ENCODE data around the gene OLIG2. TPM values are rescaled to one million over a fixed set of nuclear protein-coding genes. Genes with fewer than 3 reads are reported as not detected.

The OLIG2 gene
- total RNA-seq, 1 donor, result not detected

DNA sequence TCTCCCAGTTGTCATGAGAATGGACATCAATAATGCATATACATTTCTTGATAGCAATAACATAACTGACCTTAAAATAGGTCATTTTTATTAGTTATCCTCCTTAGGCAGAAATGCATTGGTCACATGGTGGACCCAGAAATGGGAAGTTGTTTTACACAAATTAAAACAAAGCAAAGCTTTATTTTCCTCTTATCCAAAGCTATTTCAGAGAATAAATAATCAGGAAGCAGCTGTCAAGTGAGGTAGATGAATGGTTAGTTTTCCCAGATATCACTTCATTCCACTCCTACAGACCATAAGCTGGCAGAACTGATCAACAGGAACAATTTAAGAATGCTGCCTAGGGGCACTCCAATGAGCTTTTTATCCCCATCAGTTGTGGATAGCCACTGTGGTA lies 28.2 kb downstream of the OLIG2 start:
- peaks cover 53% of the 10 kb centered on the region for H3K27me3 ChIP-seq (ENCODE audit: insufficient read depth, low read length)
- no peaks in the 10 kb centered on the region for H3K79me2 ChIP-seq (ENCODE audit: insufficient read depth, low read length)
- no peaks in the 10 kb centered on the region for H3K9me3 ChIP-seq (ENCODE audit: low read depth, low read length)
- TF ChIP-seq, protein P1, sequence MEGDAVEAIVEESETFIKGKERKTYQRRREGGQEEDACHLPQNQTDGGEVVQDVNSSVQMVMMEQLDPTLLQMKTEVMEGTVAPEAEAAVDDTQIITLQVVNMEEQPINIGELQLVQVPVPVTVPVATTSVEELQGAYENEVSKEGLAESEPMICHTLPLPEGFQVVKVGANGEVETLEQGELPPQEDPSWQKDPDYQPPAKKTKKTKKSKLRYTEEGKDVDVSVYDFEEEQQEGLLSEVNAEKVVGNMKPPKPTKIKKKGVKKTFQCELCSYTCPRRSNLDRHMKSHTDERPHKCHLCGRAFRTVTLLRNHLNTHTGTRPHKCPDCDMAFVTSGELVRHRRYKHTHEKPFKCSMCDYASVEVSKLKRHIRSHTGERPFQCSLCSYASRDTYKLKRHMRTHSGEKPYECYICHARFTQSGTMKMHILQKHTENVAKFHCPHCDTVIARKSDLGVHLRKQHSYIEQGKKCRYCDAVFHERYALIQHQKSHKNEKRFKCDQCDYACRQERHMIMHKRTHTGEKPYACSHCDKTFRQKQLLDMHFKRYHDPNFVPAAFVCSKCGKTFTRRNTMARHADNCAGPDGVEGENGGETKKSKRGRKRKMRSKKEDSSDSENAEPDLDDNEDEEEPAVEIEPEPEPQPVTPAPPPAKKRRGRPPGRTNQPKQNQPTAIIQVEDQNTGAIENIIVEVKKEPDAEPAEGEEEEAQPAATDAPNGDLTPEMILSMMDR (IDR thresholded peaks at IDR 0.05; ENCODE audit: extremely low read depth, low read depth, low read length), result no peak
- H3K4me2 ChIP-seq (ENCODE audit: insufficient read depth, low read length), result no peak overlapping the region
- no peaks in the 10 kb centered on the region for H3K4me1 ChIP-seq (ENCODE audit: insufficient read depth, low read length)
- H2AFZ ChIP-seq (ENCODE audit: low read length), result no peak overlapping the region
- no peak overlapping the region for H3K27ac ChIP-seq (ENCODE audit: low read depth, low read length)
- no peaks in the 10 kb centered on the region for H4K20me1 ChIP-seq (ENCODE audit: insufficient read depth, low read length)
- no peak for DNase-seq (ENCODE audit: insufficient read length, low spot score, missing footprints)
- no peaks in the 10 kb centered on the region for H3K36me3 ChIP-seq (ENCODE audit: insufficient read depth, low read length)
- H3K4me3 ChIP-seq (ENCODE audit: insufficient read depth, low read length), result no peak overlapping the region

DNA sequence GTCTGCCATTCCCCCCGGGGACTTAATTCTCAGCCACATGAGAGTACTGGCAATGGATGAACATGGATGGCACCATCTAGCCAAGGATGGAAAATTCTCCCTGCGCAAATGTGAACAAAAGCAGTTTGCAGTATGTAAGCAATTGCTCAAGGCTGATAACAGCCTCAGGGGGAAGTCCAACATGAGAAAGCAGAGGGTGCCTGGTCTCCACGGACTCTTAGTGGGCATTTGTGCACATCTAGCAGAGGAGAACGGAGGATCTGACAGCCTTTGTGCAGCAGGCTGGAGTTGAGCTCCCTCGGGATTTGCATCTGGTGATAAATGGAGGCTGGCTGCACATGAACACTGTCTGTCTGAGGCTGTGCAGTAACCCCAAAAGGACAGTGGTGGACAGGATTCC lies 30.3 kb downstream of the OLIG2 start:
- no peaks in the 10 kb centered on the region for H3K9me3 ChIP-seq (ENCODE audit: low read depth, low read length)
- TF ChIP-seq, protein P1 (IDR thresholded peaks at IDR 0.05; ENCODE audit: extremely low read depth, low read depth, low read length), result no peak
- H3K79me2 ChIP-seq (ENCODE audit: insufficient read depth, low read length), result no peaks in the 10 kb centered on the region
- H3K4me1 ChIP-seq (ENCODE audit: insufficient read depth, low read length), result no peaks in the 10 kb centered on the region
- no peaks in the 10 kb centered on the region for H4K20me1 ChIP-seq (ENCODE audit: insufficient read depth, low read length)
- H3K4me2 ChIP-seq (ENCODE audit: insufficient read depth, low read length), result no peak overlapping the region
- H3K27ac ChIP-seq (ENCODE audit: low read depth, low read length), result no peak overlapping the region
- H3K36me3 ChIP-seq (ENCODE audit: insufficient read depth, low read length), result no peaks in the 10 kb centered on the region
- peaks cover 57% of the 10 kb centered on the region for H3K27me3 ChIP-seq (ENCODE audit: insufficient read depth, low read length)
- no peak for DNase-seq (ENCODE audit: insufficient read length, low spot score, missing footprints)
- H3K4me3 ChIP-seq (ENCODE audit: insufficient read depth, low read length), result no peak overlapping the region
- no peak overlapping the region for H2AFZ ChIP-seq (ENCODE audit: low read length)

- H3K79me2 ChIP-seq (ENCODE audit: insufficient read depth, low read length), result no peaks in the 10 kb centered on the region
- no peaks in the 10 kb centered on the region for H3K9me3 ChIP-seq (ENCODE audit: low read depth, low read length)
- no peak overlapping the region for H2AFZ ChIP-seq (ENCODE audit: low read length)
- H3K4me3 ChIP-seq (ENCODE audit: insufficient read depth, low read length), result no peak overlapping the region
- H3K4me2 ChIP-seq (ENCODE audit: insufficient read depth, low read length), result no peak overlapping the region
- H3K27me3 ChIP-seq (ENCODE audit: insufficient read depth, low read length), result peaks cover 50% of the 10 kb centered on the region
- TF ChIP-seq, protein P1 (IDR thresholded peaks at IDR 0.05; ENCODE audit: extremely low read depth, low read depth, low read length), result no peak
- no peak for DNase-seq (ENCODE audit: insufficient read length, low spot score, missing footprints)
- H4K20me1 ChIP-seq (ENCODE audit: insufficient read depth, low read length), result no peaks in the 10 kb centered on the region
- no peak overlapping the region for H3K27ac ChIP-seq (ENCODE audit: low read depth, low read length)
- H3K4me1 ChIP-seq (ENCODE audit: insufficient read depth, low read length), result no peaks in the 10 kb centered on the region
- H3K36me3 ChIP-seq (ENCODE audit: insufficient read depth, low read length), result no peaks in the 10 kb centered on the region
Observed at GRCh38 chr21:33057385-33057940, 31.7 kb downstream of the OLIG2 start.

GRCh38 chr21:33058527-33058926 lies 32.8 kb downstream of the OLIG2 start:
- H2AFZ ChIP-seq (ENCODE audit: low read length), result no peak overlapping the region
- peaks cover 44% of the 10 kb centered on the region for H3K27me3 ChIP-seq (ENCODE audit: insufficient read depth, low read length)
- no peaks in the 10 kb centered on the region for H3K4me1 ChIP-seq (ENCODE audit: insufficient read depth, low read length)
- no peak for DNase-seq (ENCODE audit: insufficient read length, low spot score, missing footprints)
- H3K36me3 ChIP-seq (ENCODE audit: insufficient read depth, low read length), result no peaks in the 10 kb centered on the region
- H3K4me3 ChIP-seq (ENCODE audit: insufficient read depth, low read length), result no peak overlapping the region
- no peaks in the 10 kb centered on the region for H4K20me1 ChIP-seq (ENCODE audit: insufficient read depth, low read length)
- TF ChIP-seq, protein P1 (IDR thresholded peaks at IDR 0.05; ENCODE audit: extremely low read depth, low read depth, low read length), result no peak
- no peaks in the 10 kb centered on the region for H3K79me2 ChIP-seq (ENCODE audit: insufficient read depth, low read length)
- H3K9me3 ChIP-seq (ENCODE audit: low read depth, low read length), result no peaks in the 10 kb centered on the region
- H3K4me2 ChIP-seq (ENCODE audit: insufficient read depth, low read length), result no peak overlapping the region
- no peak overlapping the region for H3K27ac ChIP-seq (ENCODE audit: low read depth, low read length)
